Measurements from ENCODE around the gene FAM90A1. TPM values are rescaled to one million over a fixed set of nuclear protein-coding genes. Genes with fewer than 3 reads are reported as not detected.
"Not testable (repeated sequence)": the region's sequence is repeated elsewhere in the genome, so short reads cannot be mapped to it uniquely, and the experiment has no call there.

Gene FAM90A1
- total RNA-seq (under 1 TPM in 8 of 9 donors, not detected in 1; 0.28 to 0.68 (median 0.47) TPM), polyA plus RNA-seq (under 1 TPM; 0.30 to 0.48 (median 0.33) TPM)
- long read RNA-seq, donor 1 = 0 reads
- long read RNA-seq, donor 2 = 0 reads
- long read RNA-seq, donor 3 = 0 reads
- long read RNA-seq, donor 4 = 0 reads
- long read RNA-seq, donor 5, partial matches to known transcripts = 1 of 3 reads
- long read RNA-seq, donor 5, other reads (novel, unspliced or antisense) = 2 of 3 reads
- long read RNA-seq, donor 6 = 0 reads
- long read RNA-seq, donor 7 = 0 reads
- long read RNA-seq, donor 8 = 0 reads
- long read RNA-seq, donor 9 = 0 reads
- long read RNA-seq, donor 10 = 0 reads

GRCh38 chr12:8226992-8227731 is at the start of gene FAM90A1:
TSS of gene FAM90A1 (minus strand) at chr12:8227618. CDS start at chr12:8224832, 2,786 bp downstream.
- WGBS, 4 donors = 33 to 61% (median 50%) methylated on average over 15 to 22 of the region's 22 CpGs
- intact Hi-C loops (cut with DNase I); H3K9me3 ChIP-seq (replicated peaks in 1 of 3); H3K27ac ChIP-seq; H3K36me3 ChIP-seq (replicated peaks in 1 of 2); H3K27me3 ChIP-seq; H3K4me1 ChIP-seq (replicated peaks in 1 of 2): not testable (repeated sequence)
- DNase-seq = peak; percentile 8 to 77 (median 53)
- H3K4me3 ChIP-seq = peak within 1 kb of the TSS in 1 of 4 donors; percentile 4

- H3K36me3 ChIP-seq (replicated peaks in 1 of 2); H3K4me3 ChIP-seq; H3K9me3 ChIP-seq (replicated peaks in 1 of 3); H3K27me3 ChIP-seq; DNase-seq; H3K4me1 ChIP-seq (replicated peaks in 1 of 2); intact Hi-C loops (cut with DNase I); H3K27ac ChIP-seq: not testable (repeated sequence)
- WGBS, 4 donors = 70 to 95% (median 82%) methylated on average over 1 to 2 of the region's 2 CpGs; no CpG with 5 or more reads in 1 of the 4 donors
Observed at GRCh38 chr12:8276397-8276796, 49.0 kb upstream of the FAM90A1 start.

- H3K4me3 ChIP-seq; H3K9me3 ChIP-seq (replicated peaks in 1 of 3); H3K27ac ChIP-seq; H3K27me3 ChIP-seq; intact Hi-C loops (cut with DNase I); H3K36me3 ChIP-seq (replicated peaks in 1 of 2); H3K4me1 ChIP-seq (replicated peaks in 1 of 2): not testable (repeated sequence)
- 53 to 75% (median 70%) methylated on average over 4 of the region's 4 CpGs for WGBS, 4 donors
- peak in 2 of 7 donors; percentile 6 to 53 for DNase-seq
Observed at GRCh38 chr12:8266706-8267105, 39.3 kb upstream of the FAM90A1 start.

- intact Hi-C loops (cut with DNase I); DNase-seq; H3K27ac ChIP-seq; H3K36me3 ChIP-seq (replicated peaks in 1 of 2); H3K4me3 ChIP-seq; H3K9me3 ChIP-seq (replicated peaks in 1 of 3); H3K4me1 ChIP-seq (replicated peaks in 1 of 2); H3K27me3 ChIP-seq: not testable (repeated sequence)
- 52 to 62% (median 59%) methylated on average over 7 of the region's 7 CpGs for WGBS, 4 donors
Observed at GRCh38 chr12:8264236-8264635, 36.8 kb upstream of the FAM90A1 start.

GRCh38 chr12:8261111-8261554 is 33.7 kb upstream of the FAM90A1 start:
- peak in 3 of 7 donors; percentile 13 to 55 (median 26) for DNase-seq
- H3K9me3 ChIP-seq (replicated peaks in 1 of 3); H3K4me1 ChIP-seq (replicated peaks in 1 of 2); H3K27me3 ChIP-seq; H3K4me3 ChIP-seq; H3K36me3 ChIP-seq (replicated peaks in 1 of 2); intact Hi-C loops (cut with DNase I); H3K27ac ChIP-seq: not testable (repeated sequence)
- 48 to 67% (median 60%) methylated on average over 14 of the region's 14 CpGs for WGBS, 4 donors

- intact Hi-C loops (cut with DNase I); H3K4me3 ChIP-seq; H3K27ac ChIP-seq; H3K27me3 ChIP-seq; DNase-seq; H3K36me3 ChIP-seq (replicated peaks in 1 of 2); H3K4me1 ChIP-seq (replicated peaks in 1 of 2); H3K9me3 ChIP-seq (replicated peaks in 1 of 3): not testable (repeated sequence)
- 61 to 79% (median 70%) methylated on average over 4 to 5 of the region's 5 CpGs for WGBS, 4 donors
Observed at GRCh38 chr12:8256356-8256755, 28.9 kb upstream of the FAM90A1 start.

- intact Hi-C loops (cut with DNase I); DNase-seq; H3K4me3 ChIP-seq; H3K4me1 ChIP-seq (replicated peaks in 1 of 2); H3K9me3 ChIP-seq (replicated peaks in 1 of 3); H3K36me3 ChIP-seq (replicated peaks in 1 of 2); H3K27ac ChIP-seq; H3K27me3 ChIP-seq: not testable (repeated sequence)
- WGBS, 4 donors = 87 to 95% (median 93%) methylated on average over 9 of the region's 9 CpGs
Observed at GRCh38 chr12:8254705-8255104, 27.3 kb upstream of the FAM90A1 start.

GRCh38 chr12:8252056-8252818 is 24.8 kb upstream of the FAM90A1 start:
- H3K27me3 ChIP-seq; intact Hi-C loops (cut with DNase I); H3K36me3 ChIP-seq (replicated peaks in 1 of 2); H3K4me1 ChIP-seq (replicated peaks in 1 of 2); H3K27ac ChIP-seq; H3K4me3 ChIP-seq; H3K9me3 ChIP-seq (replicated peaks in 1 of 3); DNase-seq: not testable (repeated sequence)
- 82 to 91% (median 89%) methylated on average over 11 to 27 of the region's 29 CpGs for WGBS, 4 donors

- H3K27me3 ChIP-seq; H3K4me3 ChIP-seq; intact Hi-C loops (cut with DNase I); H3K4me1 ChIP-seq (replicated peaks in 1 of 2); DNase-seq; H3K36me3 ChIP-seq (replicated peaks in 1 of 2); H3K9me3 ChIP-seq (replicated peaks in 1 of 3); H3K27ac ChIP-seq: not testable (repeated sequence)
- 42 to 64% (median 52%) methylated on average over 5 to 7 of the region's 7 CpGs for WGBS, 4 donors
Observed at GRCh38 chr12:8251616-8252015, 24.2 kb upstream of the FAM90A1 start.

GRCh38 chr12:8246941-8247535 is 19.6 kb upstream of the FAM90A1 start:
- H3K4me3 ChIP-seq; H3K9me3 ChIP-seq (replicated peaks in 1 of 3); DNase-seq; H3K36me3 ChIP-seq (replicated peaks in 1 of 2); intact Hi-C loops (cut with DNase I); H3K27ac ChIP-seq; H3K27me3 ChIP-seq; H3K4me1 ChIP-seq (replicated peaks in 1 of 2): not testable (repeated sequence)
- 71 to 86% (median 81%) methylated on average over 3 to 4 of the region's 4 CpGs for WGBS, 4 donors

Measured in adrenal gland (tissue), 19 donors.